Measurements from ENCODE around the gene DCC.

DCC gene

GRCh38 chr18:52541056-52541455, 201.1 kb downstream of the DCC start:
- Histone ChIP-seq H3K27ac (ENCODE audit: low read length, poor library complexity, severe bottlenecking) (no peak overlapping the region), H4K91ac (ENCODE audit: low read length) (no peak overlapping the region), H3K4me2 (ENCODE audit: low read length, poor library complexity, severe bottlenecking) (no peak overlapping the region), H3K9ac (ENCODE audit: low read length) (no peak overlapping the region), H3K23ac (ENCODE audit: low read length in 2 of 2) (no peak overlapping the region), H4K8ac (ENCODE audit: low read length) (no peak overlapping the region), H3K27me3 (ENCODE audit: control insufficient read depth in 1 of 2, insufficient read depth in 1 of 2, low read length in 2 of 2) (no peaks in the 10 kb centered on the region), H3K36me3 (ENCODE audit: control insufficient read depth in 1 of 2, insufficient read depth in 2 of 2, low read depth in 1 of 2, low read length in 2 of 2) (no peaks in the 10 kb centered on the region), H2AFZ (ENCODE audit: low read depth, low read length) (no peak overlapping the region), H3K4me1 (ENCODE audit: control insufficient read depth, insufficient read depth, low read depth, low read length) (no peaks in the 10 kb centered on the region), H3K4ac (ENCODE audit: low read depth in 1 of 2, low read length in 2 of 2) (no peak overlapping the region), H3K79me1 (replicated peaks; ENCODE audit: low read length, poor library complexity, severe bottlenecking) (no peaks in the 10 kb centered on the region), H2BK120ac (ENCODE audit: low read depth, low read length) (no peak overlapping the region), H2BK12ac (ENCODE audit: low read length in 2 of 2) (no peak overlapping the region), H3K9me3 (ENCODE audit: control insufficient read depth, low read length) (no peaks in the 10 kb centered on the region), H3K18ac (ENCODE audit: low read depth in 1 of 2, low read length in 2 of 2) (no peak overlapping the region), H3K14ac (ENCODE audit: low read length in 2 of 2) (no peak overlapping the region), H2BK5ac (ENCODE audit: low read depth, low read length, poor library complexity, severe bottlenecking) (no peak overlapping the region), H2BK15ac (ENCODE audit: low read depth, poor library complexity, severe bottlenecking) (no peak overlapping the region), H3K4me3 (ENCODE audit: insufficient read depth in 1 of 2, low read depth in 1 of 2, low read length in 2 of 2) (no peak overlapping the region), H2AK5ac (ENCODE audit: low read length, severe bottlenecking) (no peak overlapping the region)
- 77% methylated on average over 4 of the region's 4 CpGs for WGBS
- DNase-seq, result no peak

- Histone ChIP-seq H3K27me3 (ENCODE audit: control insufficient read depth in 1 of 2, insufficient read depth in 1 of 2, low read length in 2 of 2) (no peaks in the 10 kb centered on the region), H3K9ac (ENCODE audit: low read length) (no peak overlapping the region), H3K18ac (ENCODE audit: low read depth in 1 of 2, low read length in 2 of 2) (no peak overlapping the region), H3K4me2 (ENCODE audit: low read length, poor library complexity, severe bottlenecking) (no peak overlapping the region), H2BK15ac (ENCODE audit: low read depth, poor library complexity, severe bottlenecking) (no peak overlapping the region), H3K14ac (ENCODE audit: low read length in 2 of 2) (no peak overlapping the region), H3K4ac (ENCODE audit: low read depth in 1 of 2, low read length in 2 of 2) (no peak overlapping the region), H2BK12ac (ENCODE audit: low read length in 2 of 2) (no peak overlapping the region), H3K36me3 (ENCODE audit: control insufficient read depth in 1 of 2, insufficient read depth in 2 of 2, low read depth in 1 of 2, low read length in 2 of 2) (no peaks in the 10 kb centered on the region), H2AFZ (ENCODE audit: low read depth, low read length) (no peak overlapping the region), H3K23ac (ENCODE audit: low read length in 2 of 2) (no peak overlapping the region), H3K9me3 (ENCODE audit: control insufficient read depth, low read length) (no peaks in the 10 kb centered on the region), H4K8ac (ENCODE audit: low read length) (no peak overlapping the region), H3K79me1 (replicated peaks; ENCODE audit: low read length, poor library complexity, severe bottlenecking) (no peaks in the 10 kb centered on the region), H2BK120ac (ENCODE audit: low read depth, low read length) (no peak overlapping the region), H3K4me1 (ENCODE audit: control insufficient read depth, insufficient read depth, low read depth, low read length) (no peaks in the 10 kb centered on the region), H2AK5ac (ENCODE audit: low read length, severe bottlenecking) (no peak overlapping the region), H3K4me3 (ENCODE audit: insufficient read depth in 1 of 2, low read depth in 1 of 2, low read length in 2 of 2) (no peak overlapping the region), H4K91ac (ENCODE audit: low read length) (no peak overlapping the region), H3K27ac (ENCODE audit: low read length, poor library complexity, severe bottlenecking) (no peak overlapping the region), H2BK5ac (ENCODE audit: low read depth, low read length, poor library complexity, severe bottlenecking) (no peak overlapping the region)
- DNase-seq, result no peak
- 68% methylated on average over 4 of the region's 4 CpGs for WGBS
Measured at GRCh38 chr18:52544086-52544485, 204.1 kb downstream of the DCC start.

GRCh38 chr18:52546686-52547346, 206.8 kb downstream of the DCC start:
- no peak overlapping the region for H3K4me3 ChIP-seq (ENCODE audit: insufficient read depth in 1 of 2, low read depth in 1 of 2, low read length in 2 of 2)
- no peaks in the 10 kb centered on the region for H3K79me1 ChIP-seq (replicated peaks; ENCODE audit: low read length, poor library complexity, severe bottlenecking)
- no peaks in the 10 kb centered on the region for H3K36me3 ChIP-seq (ENCODE audit: control insufficient read depth in 1 of 2, insufficient read depth in 2 of 2, low read depth in 1 of 2, low read length in 2 of 2)
- no peak overlapping the region for H3K23ac ChIP-seq (ENCODE audit: low read length in 2 of 2)
- no peak overlapping the region for H2BK120ac ChIP-seq (ENCODE audit: low read depth, low read length)
- H3K4me1 ChIP-seq (ENCODE audit: control insufficient read depth, insufficient read depth, low read depth, low read length), result no peaks in the 10 kb centered on the region
- no peak overlapping the region for H2AK5ac ChIP-seq (ENCODE audit: low read length, severe bottlenecking)
- H3K18ac ChIP-seq (ENCODE audit: low read depth in 1 of 2, low read length in 2 of 2), result no peak overlapping the region
- no peaks in the 10 kb centered on the region for H3K9me3 ChIP-seq (ENCODE audit: control insufficient read depth, low read length)
- DNase-seq, result no peak
- H4K8ac ChIP-seq (ENCODE audit: low read length), result no peak overlapping the region
- H2BK12ac ChIP-seq (ENCODE audit: low read length in 2 of 2), result no peak overlapping the region
- no peak overlapping the region for H2AFZ ChIP-seq (ENCODE audit: low read depth, low read length)
- H3K4me2 ChIP-seq (ENCODE audit: low read length, poor library complexity, severe bottlenecking), result no peak overlapping the region
- no peak overlapping the region for H4K91ac ChIP-seq (ENCODE audit: low read length)
- no peak overlapping the region for H3K27ac ChIP-seq (ENCODE audit: low read length, poor library complexity, severe bottlenecking)
- H2BK5ac ChIP-seq (ENCODE audit: low read depth, low read length, poor library complexity, severe bottlenecking), result no peak overlapping the region
- WGBS, result 94% methylated on average over 4 of the region's 6 CpGs
- H2BK15ac ChIP-seq (ENCODE audit: low read depth, poor library complexity, severe bottlenecking), result no peak overlapping the region
- no peaks in the 10 kb centered on the region for H3K27me3 ChIP-seq (ENCODE audit: control insufficient read depth in 1 of 2, insufficient read depth in 1 of 2, low read length in 2 of 2)
- H3K9ac ChIP-seq (ENCODE audit: low read length), result no peak overlapping the region
- H3K14ac ChIP-seq (ENCODE audit: low read length in 2 of 2), result no peak overlapping the region
- no peak overlapping the region for H3K4ac ChIP-seq (ENCODE audit: low read depth in 1 of 2, low read length in 2 of 2)

- no CpG with 5 or more reads among the region's 1 CpG for WGBS
- Histone ChIP-seq H3K4me2 (ENCODE audit: low read length, poor library complexity, severe bottlenecking) (no peak overlapping the region), H3K14ac (ENCODE audit: low read length in 2 of 2) (no peak overlapping the region), H2BK120ac (ENCODE audit: low read depth, low read length) (no peak overlapping the region), H2BK15ac (ENCODE audit: low read depth, poor library complexity, severe bottlenecking) (no peak overlapping the region), H3K23ac (ENCODE audit: low read length in 2 of 2) (no peak overlapping the region), H3K27ac (ENCODE audit: low read length, poor library complexity, severe bottlenecking) (no peak overlapping the region), H4K91ac (ENCODE audit: low read length) (no peak overlapping the region), H3K4ac (ENCODE audit: low read depth in 1 of 2, low read length in 2 of 2) (no peak overlapping the region), H2AFZ (ENCODE audit: low read depth, low read length) (no peak overlapping the region), H3K4me3 (ENCODE audit: insufficient read depth in 1 of 2, low read depth in 1 of 2, low read length in 2 of 2) (no peak overlapping the region), H3K9me3 (ENCODE audit: control insufficient read depth, low read length) (no peaks in the 10 kb centered on the region), H2AK5ac (ENCODE audit: low read length, severe bottlenecking) (no peak overlapping the region), H3K9ac (ENCODE audit: low read length) (no peak overlapping the region), H3K4me1 (ENCODE audit: control insufficient read depth, insufficient read depth, low read depth, low read length) (no peaks in the 10 kb centered on the region), H3K27me3 (ENCODE audit: control insufficient read depth in 1 of 2, insufficient read depth in 1 of 2, low read length in 2 of 2) (no peaks in the 10 kb centered on the region), H3K18ac (ENCODE audit: low read depth in 1 of 2, low read length in 2 of 2) (no peak overlapping the region), H3K79me1 (replicated peaks; ENCODE audit: low read length, poor library complexity, severe bottlenecking) (no peaks in the 10 kb centered on the region), H2BK5ac (ENCODE audit: low read depth, low read length, poor library complexity, severe bottlenecking) (no peak overlapping the region), H3K36me3 (ENCODE audit: control insufficient read depth in 1 of 2, insufficient read depth in 2 of 2, low read depth in 1 of 2, low read length in 2 of 2) (no peaks in the 10 kb centered on the region), H2BK12ac (ENCODE audit: low read length in 2 of 2) (no peak overlapping the region), H4K8ac (ENCODE audit: low read length) (no peak overlapping the region)
- DNase-seq, result no peak
Measured at GRCh38 chr18:52553441-52553840, 213.4 kb downstream of the DCC start.

Measured in mesenchymal stem cell (in vitro differentiated cells and primary cell).